ENCODE measurements around the gene ZNF101.

DNA sequence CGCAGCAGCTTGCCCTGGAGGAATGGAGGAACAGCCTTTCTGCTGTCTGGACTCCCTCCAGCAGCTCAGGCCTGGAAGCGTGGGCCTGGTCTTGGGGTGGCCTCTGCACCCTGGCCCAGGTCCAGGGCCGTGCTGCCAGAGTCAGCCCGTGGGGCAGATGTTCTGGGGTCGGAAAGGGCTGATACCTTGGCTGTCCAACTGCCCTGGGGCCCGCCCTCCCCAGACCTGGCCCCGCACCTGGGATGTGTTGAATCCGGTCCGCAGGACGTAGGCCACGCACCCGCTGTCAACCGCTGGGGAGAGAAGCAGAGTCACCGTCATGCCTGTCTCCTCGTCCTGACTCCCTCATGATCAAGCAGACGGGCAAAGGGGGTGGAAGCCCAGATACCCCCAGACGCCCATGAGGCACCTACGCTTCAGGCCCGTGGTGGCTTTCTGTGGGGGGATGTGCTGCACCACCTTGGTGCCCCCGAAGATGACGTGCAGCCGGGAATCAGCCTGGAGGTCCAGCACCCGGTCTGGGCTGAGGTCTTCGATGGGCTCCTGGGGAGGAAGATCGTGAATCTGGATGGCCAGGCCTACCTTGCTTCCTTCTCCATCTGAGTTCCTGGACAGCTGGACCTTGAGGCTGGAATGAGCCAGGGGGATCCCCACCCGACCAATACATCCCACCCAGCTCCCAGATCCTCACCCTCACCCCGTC is 12.8 kb upstream of the ZNF101 start:
- TF ChIP-seq CTCF (IDR thresholded peaks at IDR 0.05) (no peak), POLR2A (IDR thresholded peaks at IDR 0.05) (no peak)
